Erythroblast (primary cell): Measurements from ENCODE around the gene GSN.
A peak's percentile ranks its signal among the peaks of the same experiment; 100 is the strongest.

Source experiments
- DNase-seq, 2 experiments: peaks; one replicate each; lab custom pipeline; 2025; lab: John Stamatoyannopoulos, UW
- GATA1 ChIP-seq: IDR thresholded peaks from 2 replicates; pipeline ENCODE4 v1.6.1; 2011; ENCODE audit warnings: low read depth, mild to moderate bottlenecking, control low read depth, low read length, moderate library complexity
- POLR2A ChIP-seq: IDR thresholded peaks from 2 replicates; pipeline ENCODE4 v1.6.1; 2011; ENCODE audit warnings: mild to moderate bottlenecking, low read length

The GSN gene

GRCh38 chr9:121368138-121368522, 100.2 kb downstream of the GSN start:
- DNase-seq = no peak
- TF ChIP-seq GATA1 = no peak
- TF ChIP-seq POLR2A = no peak

DNA sequence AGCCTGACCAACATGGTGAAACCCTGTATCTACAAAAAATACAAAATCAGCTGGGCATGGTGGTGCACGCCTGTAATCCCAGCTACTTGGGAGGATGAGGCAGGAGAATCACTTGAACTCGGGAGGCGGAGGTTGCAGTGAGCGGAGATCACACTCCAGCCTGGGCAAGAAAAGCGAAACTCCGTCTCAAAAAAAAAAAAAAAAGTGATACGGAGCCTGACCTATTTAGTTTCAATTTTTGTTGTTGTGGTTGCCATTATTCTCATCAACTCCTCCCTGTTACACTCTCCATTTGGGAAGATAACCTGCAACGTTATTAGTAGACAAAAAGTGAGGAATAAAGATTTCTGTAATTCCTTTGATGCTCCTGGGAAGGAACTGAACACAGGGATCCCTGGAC, 100.8 kb downstream of the GSN start:
- no peak for DNase-seq
- TF ChIP-seq GATA1 (no peak), POLR2A (no peak)

GRCh38 chr9:121369595-121370265, 101.8 kb downstream of the GSN start, which contains the start of gene STOM:
Gene STOM, minus strand, starts transcription at chr9:121370250. Its CDS starts 63 bp downstream, at chr9:121370187.
- peak; percentile 100 for DNase-seq
- peak; percentile 98 for TF ChIP-seq GATA1
- TF ChIP-seq POLR2A = peak; percentile 99

DNA sequence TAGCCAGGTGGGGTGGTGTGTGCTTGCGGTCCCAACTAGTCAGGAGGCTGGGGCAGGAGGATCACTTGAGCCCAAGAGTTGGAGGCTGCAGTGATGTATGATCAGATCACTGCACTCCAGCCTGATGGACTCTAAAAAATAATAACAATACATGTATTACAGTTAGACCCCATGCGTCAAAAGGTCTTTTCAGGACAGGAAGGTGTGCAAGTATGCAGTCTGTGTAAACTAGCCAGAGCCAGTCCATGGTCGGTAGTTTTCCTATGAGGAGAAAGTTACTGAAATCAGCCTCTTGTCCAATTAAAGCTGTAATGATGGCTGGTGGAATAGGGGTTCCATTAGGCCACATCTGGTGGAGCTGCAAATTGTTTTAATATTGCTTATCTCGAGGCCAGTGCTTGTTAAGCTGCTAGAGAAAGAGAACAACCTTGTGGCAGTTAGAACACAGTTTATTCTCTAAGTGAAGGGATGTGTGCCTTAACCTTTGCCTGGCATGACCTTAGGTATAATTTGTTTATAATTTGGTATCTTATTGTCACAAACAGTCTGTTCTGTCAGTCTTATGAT, 103.6 kb downstream of the GSN start:
- TF ChIP-seq GATA1 = no peak
- TF ChIP-seq POLR2A = no peak
- DNase-seq = peak in 1 of 2 experiments; percentile 52

- no peak for TF ChIP-seq POLR2A
- TF ChIP-seq GATA1 = no peak
- DNase-seq = no peak
These were observed 104.5 kb downstream of the GSN start for GRCh38 chr9:121372239-121373010.

- TF ChIP-seq GATA1 = no peak
- TF ChIP-seq POLR2A = no peak
- DNase-seq = peak; percentile 47 to 65
These were observed 105.2 kb downstream of the GSN start for GRCh38 chr9:121373011-121373729.

- TF ChIP-seq POLR2A = no peak
- TF ChIP-seq GATA1 = no peak
- DNase-seq = peak; percentile 35 to 59
These were observed 108.4 kb downstream of the GSN start for GRCh38 chr9:121376214-121376830.

DNA sequence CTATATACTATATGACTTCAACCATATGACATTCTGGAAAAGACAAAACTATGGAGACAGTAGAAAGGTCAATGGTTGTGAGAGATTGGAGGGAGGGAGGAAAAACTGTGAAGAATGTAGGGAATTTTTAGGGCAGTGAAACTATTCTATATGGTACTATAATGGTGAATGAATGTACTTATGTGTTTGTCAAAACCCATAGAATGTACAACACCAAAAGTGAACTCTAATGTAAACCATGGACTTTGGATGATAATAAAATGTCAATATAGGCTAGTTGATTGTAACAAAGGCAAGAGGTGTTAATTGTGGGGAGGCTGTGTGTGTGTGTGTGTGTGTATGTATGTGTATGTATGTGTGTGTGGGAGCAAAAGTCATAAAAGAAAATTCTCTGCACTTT, 112.9 kb downstream of the GSN start:
- no peak for DNase-seq
- no peak for TF ChIP-seq GATA1
- TF ChIP-seq POLR2A = no peak
